GM12878 (cell line): ENCODE measurements around the gene DPM1. TPM values are rescaled to one million over a fixed set of nuclear protein-coding genes. Genes with fewer than 3 reads are reported as not detected.

Experiments used
- ATAC-seq: fragments of 200-7000 bp; cut with Tn5 transposase; 3 replicates; pipeline ENCODE4 v1.9.1; 2020; ENCODE audit warnings: mild to moderate bottlenecking, moderate library complexity
- BruUV-seq: library from RNA; stranded (reverse); fragments of 400-500 nt; replicated peaks from 2 replicates; lab custom pipeline; 2021; lab: Mats Ljungman, UMichigan
- CTCF ChIA-PET: fragments of 300-600 bp; sonication (Branson Sonifier 250); formaldehyde crosslinking; extraction: SDS; loops from one replicate; lab custom pipeline; 2021; ENCODE audit warnings: inconsistent platforms; lab: Yijun Ruan, JAX
- POLR2A ChIA-PET: fragments of 350-600 bp; formaldehyde crosslinking; extraction: SDS; loops from one replicate; lab custom pipeline; 2021; ENCODE audit warnings: inconsistent platforms; lab: Charles Lee
- RAD21 ChIA-PET: fragments of 300-600 bp; sonication (Branson Sonifier 250); formaldehyde crosslinking; loops from one replicate; lab custom pipeline; 2023; ENCODE audit warnings: antibody characterized with exemption; ENCODE audit not compliant: unreplicated experiment; lab: Charles Lee
- SMC1A ChIA-PET: fragments of 300-600 bp; sonication (Branson Sonifier 250); formaldehyde crosslinking; loops from one replicate; lab custom pipeline; 2023; ENCODE audit not compliant: unreplicated experiment, uncharacterized antibody; lab: Charles Lee
- DNase-seq: peaks from one replicate; pipeline ENCODE4 v3.0.0-alpha.2; 2011; ENCODE audit warnings: low read depth, low spot score
- FAIRE-seq: peaks from 3 replicates; lab custom pipeline; 2011; peaks lifted over from hg19 to GRCh38; lab: Jason Lieb, UNC
- H2AFZ ChIP-seq: 2 replicates; pipeline ENCODE4 v1.6.0; 2011; ENCODE audit warnings: low read depth, low read length, control low read depth; ENCODE audit not compliant: control insufficient read depth
- H3K27ac ChIP-seq: 2 replicates; pipeline ENCODE4 v1.5.1; 2011; ENCODE audit warnings: control low read depth; ENCODE audit not compliant: control insufficient read depth, insufficient read depth
- H3K27me3 ChIP-seq, 2 experiments: replicated peaks in 1 of 2; 2 replicates each; pipeline versions ENCODE4 v1.6.0 to v1.6.1; 2011; ENCODE audit warnings: low read length in 1 of 2; ENCODE audit not compliant: control insufficient read depth in 2 of 2, insufficient read depth in 2 of 2
- H3K36me3 ChIP-seq, 2 experiments: 2 replicates each; pipeline ENCODE4 v1.5.1; 2011; ENCODE audit warnings: low read length in 1 of 2; ENCODE audit not compliant: control insufficient read depth in 2 of 2, insufficient read depth in 2 of 2
- H3K4me1 ChIP-seq: 2 replicates; pipeline ENCODE4 v1.6.1; 2011; ENCODE audit warnings: mild to moderate bottlenecking, low read length, moderate library complexity, mixed read lengths; ENCODE audit not compliant: control insufficient read depth, insufficient read depth
- H3K4me2 ChIP-seq: 2 replicates; pipeline ENCODE4 v1.6.0; 2011; ENCODE audit warnings: control low read depth; ENCODE audit not compliant: control insufficient read depth, insufficient read depth
- H3K4me3 ChIP-seq: fragments of 200-600 bp; sonication (generic); 2 replicates; pipeline ENCODE4 v1.5.1; 2016
- H3K79me2 ChIP-seq: 2 replicates; pipeline ENCODE4 v1.6.0; 2011; ENCODE audit warnings: low read length; ENCODE audit not compliant: control insufficient read depth, insufficient read depth
- H3K9ac ChIP-seq: 2 replicates; pipeline ENCODE4 v1.8.0; 2011; ENCODE audit warnings: low read length, control low read depth, mixed read lengths; ENCODE audit not compliant: control insufficient read depth, insufficient read depth
- H3K9me3 ChIP-seq: replicated peaks from 3 replicates; pipeline ENCODE4 v1.5.1; 2011; ENCODE audit warnings: mild to moderate bottlenecking, low read length; ENCODE audit not compliant: control insufficient read depth, insufficient read depth
- H4K20me1 ChIP-seq: 2 replicates; pipeline ENCODE4 v1.6.0; 2011; ENCODE audit not compliant: control insufficient read depth, insufficient read depth
- BACH1 ChIP-seq: fragments of 450-650 bp; IDR thresholded peaks from 2 replicates; pipeline ENCODE4 v1.6.1; 2017; ENCODE audit warnings: mild to moderate bottlenecking, borderline replicate concordance
- BMI1 ChIP-seq: fragments of 450-650 bp; IDR thresholded peaks from 2 replicates; pipeline ENCODE4 v1.6.1; 2016; ENCODE audit warnings: mild to moderate bottlenecking, moderate library complexity, borderline replicate concordance
- BRCA1 ChIP-seq: IDR thresholded peaks from 2 replicates; pipeline ENCODE4 v1.6.1; 2011; ENCODE audit warnings: low read depth, low read length, improper control_type of control experiment
- CHD1 ChIP-seq: IDR thresholded peaks from 2 replicates; pipeline ENCODE4 v1.6.1; 2012; ENCODE audit warnings: low read depth, low read length, improper control_type of control experiment
- CREM ChIP-seq: IDR thresholded peaks from 2 replicates; pipeline ENCODE4 v1.6.1; 2014; ENCODE audit warnings: antibody characterized with exemption, low read depth
- ETV6 ChIP-seq, 2 experiments: fragments of 450-650 bp in 1 of 2; IDR thresholded peaks in 1 of 2; conservative IDR thresholded peaks in 1 of 2; 2 replicates each; pipeline ENCODE4 v1.6.1; 2014; ENCODE audit warnings: antibody characterized with exemption in 1 of 2, borderline replicate concordance in 1 of 2, low read depth in 1 of 2, mild to moderate bottlenecking in 1 of 2, moderate library complexity in 1 of 2
- FOXM1 ChIP-seq: IDR thresholded peaks from 2 replicates; pipeline ENCODE4 v1.6.1; 2012; ENCODE audit warnings: low read depth, mild to moderate bottlenecking, inconsistent platforms, low read length, moderate library complexity
- HDGF ChIP-seq: fragments of 450-650 bp; IDR thresholded peaks from 2 replicates; pipeline ENCODE4 v1.6.1; 2016; ENCODE audit warnings: antibody characterized with exemption
- JUND ChIP-seq: IDR thresholded peaks from 2 replicates; pipeline ENCODE4 v1.6.1; 2012; ENCODE audit warnings: low read depth, mild to moderate bottlenecking, low read length, improper control_type of control experiment, moderate library complexity
- KAT2A ChIP-seq: conservative IDR thresholded peaks from 2 replicates; pipeline ENCODE4 v1.6.1; 2011; ENCODE audit warnings: low read depth, low read length; ENCODE audit not compliant: control insufficient read depth
- SP1 ChIP-seq: IDR thresholded peaks from one replicate; pipeline ENCODE4 v1.6.1; 2011; ENCODE audit warnings: low read depth, low read length
- TCF7 ChIP-seq: IDR thresholded peaks from 2 replicates; pipeline ENCODE4 v1.6.1; 2014; ENCODE audit warnings: antibody characterized with exemption, borderline replicate concordance
- ZNF207 ChIP-seq: fragments of 450-650 bp; IDR thresholded peaks from 2 replicates; pipeline ENCODE4 v1.6.1; 2014; ENCODE audit warnings: antibody characterized with exemption, mild to moderate bottlenecking, borderline replicate concordance
- ZNF384 ChIP-seq: IDR thresholded peaks from 2 replicates; pipeline ENCODE4 v1.6.1; 2012; ENCODE audit warnings: low read depth, mild to moderate bottlenecking, low read length, improper control_type of control experiment, borderline replicate concordance
- WGBS: methylation state at CpG from one replicate; pipeline ENCODE4 v1.1.6; 2016; ENCODE audit warnings: low lambda C conversion rate; ENCODE audit not compliant: insufficient replicate concordance, insufficient coverage; ENCODE audit errors: missing lambda C conversion rate; 5-methylcytosine and 5-hydroxymethylcytosine counted together
- in situ Hi-C: fragments of 300-500 bp; cut with MboI; formaldehyde crosslinking; loops from 9 replicates; pipeline ENCODE4 v1.14.3; 2018; ENCODE audit warnings: mixed read lengths
- intact Hi-C: fragments of 100-400 bp; cut with micrococcal nuclease; formaldehyde crosslinking; loops from one replicate; pipeline ENCODE4 v1.14.2; 2022; ENCODE audit not compliant: unreplicated experiment
- polyA plus RNA-seq, 11 experiments: library from polyadenylated mRNA; depleted of rRNA in 4 of 11; unstranded in 6 of 11; stranded (reverse) in 5 of 11; fragments of >200 nt; fragmentation: Nextera tagmentation in 4 of 11; fragmentation: Illumina TruSeq in 1 of 11; extraction: Ambion mirVana in 4 of 11; extraction: Trizol in 1 of 11; gene quantifications; 1 replicate in 1 of 11; 2 replicates in 10 of 11; pipeline versions ENCODE4 v1.2.1 to v1.2.3, GENCODE V29; 2011 to 2016; ENCODE audit warnings: inconsistent platforms in 2 of 11, missing spikeins in 2 of 11, low read depth in 1 of 11
- total RNA-seq, 4 experiments: library from RNA; depleted of rRNA in 3 of 4; stranded (reverse); fragments of >200 nt in 3 of 4; fragmentation: Illumina TruSeq in 1 of 4; extraction: Trizol in 1 of 4; gene quantifications; 2 replicates each; pipeline versions ENCODE4 v1.2.1 to v1.2.3, GENCODE V29; 2013 to 2021
- TF ChIP-seq, protein P1 (sequence below): fragments of 150-350 bp; IDR thresholded peaks from 2 replicates; pipeline ENCODE4 v1.6.1; 2016; ENCODE audit warnings: low read depth, low read length
- TF ChIP-seq, protein P2 (sequence below): fragments of 450-650 bp; IDR thresholded peaks from 2 replicates; pipeline ENCODE4 v1.6.1; 2016; ENCODE audit warnings: mild to moderate bottlenecking

The DPM1 gene
- total and polyA plus RNA-seq, 10 of the 15 experiments (the other 5 are each of a cell fraction or from before 2014, with no cell fraction given), result 53.3 to 167 (median 108) TPM

DNA sequence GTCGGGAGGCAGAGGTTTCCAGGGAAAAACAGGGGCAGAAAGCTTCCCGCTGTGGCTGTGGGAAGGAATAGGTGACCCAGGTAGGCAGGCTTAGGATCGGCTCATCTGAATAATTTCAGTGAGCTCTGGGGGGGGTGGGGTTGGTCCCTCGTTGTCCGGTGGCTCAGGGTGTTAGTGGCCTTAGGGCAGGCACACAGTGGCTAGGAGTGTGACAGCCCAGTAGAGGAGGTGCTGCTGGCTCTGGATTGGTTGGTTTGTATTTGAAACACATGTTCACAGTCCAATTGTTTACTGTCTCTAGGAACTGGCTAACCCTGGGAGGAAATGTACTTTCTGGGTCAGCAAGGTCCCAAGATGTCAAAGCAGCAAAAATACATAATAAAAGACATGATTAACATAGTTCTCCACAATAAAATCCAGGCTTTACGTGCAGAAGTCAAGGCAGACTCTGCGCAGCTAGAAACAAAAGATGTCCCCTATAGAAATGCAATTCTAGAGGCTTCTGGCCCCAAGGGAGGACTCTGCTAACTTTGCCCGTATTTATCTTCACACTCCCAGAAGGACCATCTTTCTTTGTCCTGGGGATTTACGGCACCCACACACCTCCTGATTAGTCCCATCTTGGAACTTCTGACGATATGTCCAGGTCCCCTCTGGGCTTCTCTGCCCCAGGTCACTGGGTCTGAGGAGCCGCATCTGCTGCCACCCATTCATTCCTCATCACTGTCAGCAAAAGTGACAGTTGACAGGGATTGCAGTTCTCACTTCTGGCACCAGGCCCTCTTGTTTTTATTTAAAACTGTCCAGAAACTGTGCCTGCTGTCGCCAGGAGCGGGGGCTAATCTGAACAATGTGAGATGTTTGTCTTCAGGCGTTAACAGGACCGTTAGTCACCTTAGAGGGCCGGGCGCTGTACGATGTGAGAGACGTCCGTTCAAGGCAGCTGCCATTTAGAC, 19.0 kb upstream of the DPM1 start (continued):
- TF ChIP-seq, protein P1, sequence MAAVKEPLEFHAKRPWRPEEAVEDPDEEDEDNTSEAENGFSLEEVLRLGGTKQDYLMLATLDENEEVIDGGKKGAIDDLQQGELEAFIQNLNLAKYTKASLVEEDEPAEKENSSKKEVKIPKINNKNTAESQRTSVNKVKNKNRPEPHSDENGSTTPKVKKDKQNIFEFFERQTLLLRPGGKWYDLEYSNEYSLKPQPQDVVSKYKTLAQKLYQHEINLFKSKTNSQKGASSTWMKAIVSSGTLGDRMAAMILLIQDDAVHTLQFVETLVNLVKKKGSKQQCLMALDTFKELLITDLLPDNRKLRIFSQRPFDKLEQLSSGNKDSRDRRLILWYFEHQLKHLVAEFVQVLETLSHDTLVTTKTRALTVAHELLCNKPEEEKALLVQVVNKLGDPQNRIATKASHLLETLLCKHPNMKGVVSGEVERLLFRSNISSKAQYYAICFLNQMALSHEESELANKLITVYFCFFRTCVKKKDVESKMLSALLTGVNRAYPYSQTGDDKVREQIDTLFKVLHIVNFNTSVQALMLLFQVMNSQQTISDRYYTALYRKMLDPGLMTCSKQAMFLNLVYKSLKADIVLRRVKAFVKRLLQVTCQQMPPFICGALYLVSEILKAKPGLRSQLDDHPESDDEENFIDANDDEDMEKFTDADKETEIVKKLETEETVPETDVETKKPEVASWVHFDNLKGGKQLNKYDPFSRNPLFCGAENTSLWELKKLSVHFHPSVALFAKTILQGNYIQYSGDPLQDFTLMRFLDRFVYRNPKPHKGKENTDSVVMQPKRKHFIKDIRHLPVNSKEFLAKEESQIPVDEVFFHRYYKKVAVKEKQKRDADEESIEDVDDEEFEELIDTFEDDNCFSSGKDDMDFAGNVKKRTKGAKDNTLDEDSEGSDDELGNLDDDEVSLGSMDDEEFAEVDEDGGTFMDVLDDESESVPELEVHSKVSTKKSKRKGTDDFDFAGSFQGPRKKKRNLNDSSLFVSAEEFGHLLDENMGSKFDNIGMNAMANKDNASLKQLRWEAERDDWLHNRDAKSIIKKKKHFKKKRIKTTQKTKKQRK, result no peak
- TF ChIP-seq BRCA1, result no peak

DNA sequence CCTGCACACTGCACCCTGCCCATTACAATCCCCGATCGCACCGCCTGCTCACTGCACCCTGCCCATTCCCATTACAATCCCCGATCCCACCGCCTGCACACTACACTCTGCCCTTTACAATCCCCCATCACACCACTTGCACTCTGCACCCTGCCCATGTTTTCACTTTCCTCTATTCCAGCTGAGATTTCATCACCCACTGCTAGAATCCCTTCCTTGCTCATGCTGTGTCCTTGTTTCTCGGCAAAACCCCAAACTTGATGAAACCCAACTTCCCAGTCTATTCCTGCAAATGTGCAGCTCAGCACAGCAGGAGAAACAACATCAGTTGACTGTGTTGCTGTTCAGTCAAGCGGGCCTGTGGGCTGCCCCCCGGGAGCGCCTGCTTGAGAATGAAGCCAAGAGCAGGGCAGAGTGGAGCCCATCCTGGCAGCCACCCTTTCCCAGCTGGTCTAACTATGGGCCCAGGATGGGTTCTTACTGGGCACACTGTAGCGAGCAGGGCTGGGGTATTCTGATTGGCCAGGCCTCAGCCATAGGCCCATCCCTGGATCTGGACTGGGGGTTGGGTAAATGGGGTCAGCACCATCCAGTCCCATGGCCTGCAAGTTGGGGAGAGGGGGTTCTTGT, 17.5 kb upstream of the DPM1 start:
- no peaks in the 10 kb centered on the region; a peak in 2 of 4 replicates for H3K27me3 ChIP-seq
- H3K9ac ChIP-seq, result no peak overlapping the region
- intact Hi-C loops (no loop called here), in situ Hi-C loops (no loop called here)
- H3K79me2 ChIP-seq, result no peaks in the 10 kb centered on the region
- no peaks in the 10 kb centered on the region for H3K9me3 ChIP-seq
- H3K36me3 ChIP-seq, result no peaks in the 10 kb centered on the region
- H3K4me2 ChIP-seq, result no peak overlapping the region
- H2AFZ ChIP-seq, result no peak overlapping the region
- no peak overlapping the region for H3K27ac ChIP-seq
- no peak for ATAC-seq
- no TSS peak for BruUV-seq
- no peak overlapping the region for H3K4me3 ChIP-seq
- no peaks in the 10 kb centered on the region; the same call in 1 of the 2 replicates for H4K20me1 ChIP-seq
- RAD21 ChIA-PET, result no interaction called here
- no peak for DNase-seq
- CTCF ChIA-PET, result interaction anchor here (0.9 to 1.7 kb wide), 3 partner anchors 12 to 1410 kb away, joined by 3 to 12 read pairs (median 3); no protein-coding TSS in a partner anchor
- H3K4me1 ChIP-seq, result no peaks in the 10 kb centered on the region
- 53% methylated on average over 10 of the region's 10 CpGs for WGBS
- FAIRE-seq, result no peak
- POLR2A ChIA-PET, result no interaction called here
- SMC1A ChIA-PET, result no interaction called here
- TF ChIP-seq BACH1 (no peak), ZNF384 (no peak), JUND (no peak), HDGF (no peak), BMI1 (no peak), TCF7 (no peak), SP1 (no peak), ETV6 (conservative IDR thresholded peaks at IDR 0.05 in 1 of 2, IDR thresholded peaks at IDR 0.05 in 1 of 2; ENCODE audit: borderline replicate concordance in 1 of 2, low read depth in 1 of 2) (no peak), ZNF207 (no peak), CREM (no peak), CHD1 (no peak), FOXM1 (no peak), KAT2A (no peak)
- TF ChIP-seq, protein P2, sequence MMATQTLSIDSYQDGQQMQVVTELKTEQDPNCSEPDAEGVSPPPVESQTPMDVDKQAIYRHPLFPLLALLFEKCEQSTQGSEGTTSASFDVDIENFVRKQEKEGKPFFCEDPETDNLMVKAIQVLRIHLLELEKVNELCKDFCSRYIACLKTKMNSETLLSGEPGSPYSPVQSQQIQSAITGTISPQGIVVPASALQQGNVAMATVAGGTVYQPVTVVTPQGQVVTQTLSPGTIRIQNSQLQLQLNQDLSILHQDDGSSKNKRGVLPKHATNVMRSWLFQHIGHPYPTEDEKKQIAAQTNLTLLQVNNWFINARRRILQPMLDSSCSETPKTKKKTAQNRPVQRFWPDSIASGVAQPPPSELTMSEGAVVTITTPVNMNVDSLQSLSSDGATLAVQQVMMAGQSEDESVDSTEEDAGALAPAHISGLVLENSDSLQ, result no peak
